ENCODE measurements around the gene BRINP2. TPM values are rescaled to one million over a fixed set of nuclear protein-coding genes. Genes with fewer than 3 reads are reported as not detected.

Gene BRINP2
- total RNA-seq, 1 donor: not detected

GRCh38 chr1:177219554-177220458 is 49.0 kb downstream of the BRINP2 start:
- Histone ChIP-seq H3K27ac (ENCODE audit: low read depth, low read length) (no peak overlapping the region), H4K20me1 (ENCODE audit: insufficient read depth, low read length) (no peaks in the 10 kb centered on the region), H3K4me3 (ENCODE audit: insufficient read depth, low read length) (no peak overlapping the region), H2AFZ (ENCODE audit: low read length) (no peak overlapping the region), H3K27me3 (ENCODE audit: insufficient read depth, low read length) (no peaks in the 10 kb centered on the region), H3K79me2 (ENCODE audit: insufficient read depth, low read length) (no peaks in the 10 kb centered on the region), H3K4me2 (ENCODE audit: insufficient read depth, low read length) (no peak overlapping the region), H3K9me3 (ENCODE audit: low read depth, low read length) (no peaks in the 10 kb centered on the region), H3K4me1 (ENCODE audit: insufficient read depth, low read length) (no peaks in the 10 kb centered on the region), H3K36me3 (ENCODE audit: insufficient read depth, low read length) (no peaks in the 10 kb centered on the region)
- TF ChIP-seq, protein P1, sequence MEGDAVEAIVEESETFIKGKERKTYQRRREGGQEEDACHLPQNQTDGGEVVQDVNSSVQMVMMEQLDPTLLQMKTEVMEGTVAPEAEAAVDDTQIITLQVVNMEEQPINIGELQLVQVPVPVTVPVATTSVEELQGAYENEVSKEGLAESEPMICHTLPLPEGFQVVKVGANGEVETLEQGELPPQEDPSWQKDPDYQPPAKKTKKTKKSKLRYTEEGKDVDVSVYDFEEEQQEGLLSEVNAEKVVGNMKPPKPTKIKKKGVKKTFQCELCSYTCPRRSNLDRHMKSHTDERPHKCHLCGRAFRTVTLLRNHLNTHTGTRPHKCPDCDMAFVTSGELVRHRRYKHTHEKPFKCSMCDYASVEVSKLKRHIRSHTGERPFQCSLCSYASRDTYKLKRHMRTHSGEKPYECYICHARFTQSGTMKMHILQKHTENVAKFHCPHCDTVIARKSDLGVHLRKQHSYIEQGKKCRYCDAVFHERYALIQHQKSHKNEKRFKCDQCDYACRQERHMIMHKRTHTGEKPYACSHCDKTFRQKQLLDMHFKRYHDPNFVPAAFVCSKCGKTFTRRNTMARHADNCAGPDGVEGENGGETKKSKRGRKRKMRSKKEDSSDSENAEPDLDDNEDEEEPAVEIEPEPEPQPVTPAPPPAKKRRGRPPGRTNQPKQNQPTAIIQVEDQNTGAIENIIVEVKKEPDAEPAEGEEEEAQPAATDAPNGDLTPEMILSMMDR (IDR thresholded peaks at IDR 0.05; ENCODE audit: extremely low read depth, low read depth, low read length): no peak
- DNase-seq (ENCODE audit: insufficient read length, low spot score, missing footprints): no peak

DNA sequence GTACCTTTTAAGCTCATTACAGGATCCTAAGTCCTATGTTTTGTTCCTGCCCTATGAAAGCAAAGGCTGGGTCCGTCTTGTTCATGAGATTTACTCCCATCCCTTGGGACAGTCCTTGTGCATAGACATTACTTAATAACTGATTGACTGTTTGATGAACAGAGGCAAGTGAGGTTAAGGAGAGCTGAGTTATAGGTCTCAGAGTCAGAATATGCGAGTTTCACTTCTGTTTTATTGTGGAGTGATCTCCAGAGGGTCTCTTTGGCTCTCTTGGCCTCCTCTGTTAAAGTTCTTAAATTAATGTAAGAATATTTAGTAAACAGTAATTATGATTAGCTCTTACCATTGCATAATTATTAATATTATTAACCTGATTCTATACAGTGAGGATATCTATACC is 52.6 kb downstream of the BRINP2 start:
- no peaks in the 10 kb centered on the region for H4K20me1 ChIP-seq (ENCODE audit: insufficient read depth, low read length)
- H2AFZ ChIP-seq (ENCODE audit: low read length): no peak overlapping the region
- no peak overlapping the region for H3K27ac ChIP-seq (ENCODE audit: low read depth, low read length)
- TF ChIP-seq, protein P1 (IDR thresholded peaks at IDR 0.05; ENCODE audit: extremely low read depth, low read depth, low read length): no peak
- H3K79me2 ChIP-seq (ENCODE audit: insufficient read depth, low read length): no peaks in the 10 kb centered on the region
- no peaks in the 10 kb centered on the region for H3K9me3 ChIP-seq (ENCODE audit: low read depth, low read length)
- H3K36me3 ChIP-seq (ENCODE audit: insufficient read depth, low read length): no peaks in the 10 kb centered on the region
- no peaks in the 10 kb centered on the region for H3K27me3 ChIP-seq (ENCODE audit: insufficient read depth, low read length)
- H3K4me2 ChIP-seq (ENCODE audit: insufficient read depth, low read length): no peak overlapping the region
- H3K4me1 ChIP-seq (ENCODE audit: insufficient read depth, low read length): no peaks in the 10 kb centered on the region
- H3K4me3 ChIP-seq (ENCODE audit: insufficient read depth, low read length): no peak overlapping the region
- no peak for DNase-seq (ENCODE audit: insufficient read length, low spot score, missing footprints)

DNA sequence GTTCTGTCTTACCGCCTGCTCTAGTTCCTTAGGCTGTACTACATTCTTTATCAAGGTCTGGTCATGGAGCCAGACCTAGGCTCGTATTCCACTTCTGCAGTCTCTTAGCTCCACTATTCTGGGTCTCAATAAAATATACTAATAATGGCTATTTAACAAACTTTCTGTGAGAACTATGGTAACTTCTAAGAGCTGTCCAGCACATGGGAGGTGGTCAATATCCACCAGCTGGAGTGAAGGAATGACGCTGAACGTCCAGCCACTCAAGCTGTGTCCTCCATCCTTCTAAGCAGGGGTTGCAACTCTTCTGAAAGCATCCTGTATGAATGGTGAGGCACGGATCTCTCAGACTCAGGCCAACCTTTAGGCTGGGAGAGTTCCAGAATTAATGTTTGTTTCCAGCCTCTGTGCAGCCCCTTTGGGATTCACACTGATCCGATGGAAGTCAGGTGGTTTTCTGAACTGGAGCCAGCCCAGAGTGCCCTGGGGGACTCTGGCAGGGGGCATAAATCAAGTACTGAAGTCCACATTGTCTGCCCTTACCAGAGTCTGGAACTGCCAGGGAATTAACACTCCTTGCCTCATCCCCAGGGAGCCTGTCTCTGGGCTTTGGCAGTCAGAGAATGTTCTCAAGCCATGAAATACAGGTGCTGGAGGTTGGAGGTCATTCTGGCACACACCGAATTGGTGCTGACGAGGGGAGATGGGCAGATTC is 57.4 kb downstream of the BRINP2 start:
- H4K20me1 ChIP-seq (ENCODE audit: insufficient read depth, low read length): no peaks in the 10 kb centered on the region
- H3K4me2 ChIP-seq (ENCODE audit: insufficient read depth, low read length): no peak overlapping the region
- peaks cover 5% of the 10 kb centered on the region for H3K27me3 ChIP-seq (ENCODE audit: insufficient read depth, low read length)
- H3K4me1 ChIP-seq (ENCODE audit: insufficient read depth, low read length): no peaks in the 10 kb centered on the region
- no peak overlapping the region for H2AFZ ChIP-seq (ENCODE audit: low read length)
- DNase-seq (ENCODE audit: insufficient read length, low spot score, missing footprints): no peak
- no peaks in the 10 kb centered on the region for H3K79me2 ChIP-seq (ENCODE audit: insufficient read depth, low read length)
- H3K4me3 ChIP-seq (ENCODE audit: insufficient read depth, low read length): no peak overlapping the region
- H3K36me3 ChIP-seq (ENCODE audit: insufficient read depth, low read length): no peaks in the 10 kb centered on the region
- TF ChIP-seq, protein P1 (IDR thresholded peaks at IDR 0.05; ENCODE audit: extremely low read depth, low read depth, low read length): no peak
- no peak overlapping the region for H3K27ac ChIP-seq (ENCODE audit: low read depth, low read length)
- H3K9me3 ChIP-seq (ENCODE audit: low read depth, low read length): no peaks in the 10 kb centered on the region

GRCh38 chr1:177228693-177229065 is 57.9 kb downstream of the BRINP2 start:
- H4K20me1 ChIP-seq (ENCODE audit: insufficient read depth, low read length): no peaks in the 10 kb centered on the region
- H3K4me3 ChIP-seq (ENCODE audit: insufficient read depth, low read length): no peak overlapping the region
- no peaks in the 10 kb centered on the region for H3K4me1 ChIP-seq (ENCODE audit: insufficient read depth, low read length)
- TF ChIP-seq, protein P1 (IDR thresholded peaks at IDR 0.05; ENCODE audit: extremely low read depth, low read depth, low read length): no peak
- no peak overlapping the region for H3K27ac ChIP-seq (ENCODE audit: low read depth, low read length)
- no peaks in the 10 kb centered on the region for H3K79me2 ChIP-seq (ENCODE audit: insufficient read depth, low read length)
- no peaks in the 10 kb centered on the region for H3K9me3 ChIP-seq (ENCODE audit: low read depth, low read length)
- no peaks in the 10 kb centered on the region for H3K36me3 ChIP-seq (ENCODE audit: insufficient read depth, low read length)
- peaks cover 5% of the 10 kb centered on the region for H3K27me3 ChIP-seq (ENCODE audit: insufficient read depth, low read length)
- no peak for DNase-seq (ENCODE audit: insufficient read length, low spot score, missing footprints)
- no peak overlapping the region for H2AFZ ChIP-seq (ENCODE audit: low read length)
- H3K4me2 ChIP-seq (ENCODE audit: insufficient read depth, low read length): no peak overlapping the region

All from osteoblast (primary cell).